ENCODE measurements around the gene APIP.

- TF ChIP-seq CTCF (IDR thresholded peaks at IDR 0.05) (no peak), EP300 (IDR thresholded peaks at IDR 0.05) (no peak), POLR2AphosphoS5 (IDR thresholded peaks at IDR 0.05) (no peak), POLR2A (IDR thresholded peaks at IDR 0.05) (no peak)
Observed at GRCh38 chr11:34959770-34960169, 43.6 kb upstream of the APIP start.
